ENCODE measurements around the gene MAST4. TPM values are rescaled to one million over a fixed set of nuclear protein-coding genes. Genes with fewer than 3 reads are reported as not detected.
A peak's percentile ranks its signal among the peaks of the same experiment; 100 is the strongest.

The MAST4 gene
- polyA plus RNA-seq, 2 of the 4 experiments (the other 2 are of a cell fraction): 1.2 to 5.8 TPM

DNA sequence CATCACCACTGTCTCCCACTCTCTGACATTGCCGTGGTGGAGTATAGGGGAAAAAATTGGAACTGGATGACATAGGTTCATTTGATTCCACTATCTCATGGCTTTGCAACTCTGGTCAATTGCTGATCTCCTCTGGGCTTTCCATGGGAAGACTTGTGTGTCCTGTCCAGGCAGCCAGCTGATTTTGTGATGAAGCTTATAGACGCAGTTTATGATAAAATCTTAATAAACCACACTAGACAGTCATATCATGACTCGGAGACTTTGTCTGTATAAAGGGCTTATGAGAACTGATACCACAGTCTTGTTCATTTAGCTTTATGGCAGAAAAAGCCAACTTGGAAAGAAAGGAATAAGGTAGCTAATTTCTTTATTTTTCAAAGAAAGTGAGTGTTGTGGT is 296.5 kb downstream of the MAST4 start:
- no peak for FAIRE-seq
- H3K4me2 ChIP-seq: no peak overlapping the region

DNA sequence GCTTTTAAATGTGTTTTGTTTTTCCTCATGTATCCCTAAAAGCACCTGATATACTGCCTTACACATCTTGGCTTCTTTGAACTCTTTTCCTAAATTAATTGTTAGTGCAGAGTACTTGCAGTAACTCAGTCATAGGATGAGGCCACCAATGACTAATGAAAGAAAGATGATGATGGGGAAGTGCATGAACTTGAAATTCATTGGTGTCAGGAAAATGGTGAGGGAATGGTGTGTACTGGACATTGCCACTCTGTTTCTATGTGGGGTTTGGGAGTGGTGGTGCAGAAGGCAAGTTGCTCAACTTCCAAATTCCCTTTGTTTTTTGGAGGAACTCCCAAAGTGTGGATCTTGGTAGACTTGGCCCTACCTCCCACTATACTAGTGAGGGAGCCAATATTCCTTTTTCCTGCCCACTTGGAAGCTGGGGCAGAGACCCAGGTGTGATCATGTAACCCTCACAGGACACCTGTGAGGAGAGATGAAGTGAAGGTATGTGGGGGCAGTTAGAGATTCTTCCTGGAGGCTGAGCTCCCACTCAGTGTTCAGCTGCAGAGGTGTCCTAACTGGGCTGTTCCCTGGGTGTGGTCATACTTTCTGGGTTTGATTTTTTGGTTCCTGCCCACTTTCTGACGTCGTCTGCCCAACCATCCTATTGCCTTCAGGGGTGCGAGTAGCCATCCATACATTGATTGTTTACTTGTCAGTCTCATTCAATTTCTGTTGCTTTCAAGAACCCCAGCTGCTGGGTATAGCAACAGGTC is 298.5 kb downstream of the MAST4 start:
- Histone ChIP-seq H3K4me1 (peaks cover 22% of the 10 kb centered on the region), H3K4me2 (no peak overlapping the region), H3K4me3 (no peak overlapping the region), H3K9me3 (no peaks in the 10 kb centered on the region), H3K27ac (no peak overlapping the region)
- WGBS (ENCODE audit: missing lambda C conversion rate): 97% methylated on average over 3 of the region's 3 CpGs
- ChIA-PET CTCF (interaction anchor here (0.5 to 0.7 kb wide), 2 partner anchors 93 to 128 kb away, joined by 3 to 5 read pairs; no protein-coding TSS in a partner anchor), POLR2A (no interaction called here)
- no peak for ATAC-seq
- DNase-seq (ENCODE audit: low read depth in 1 of 2, low spot score in 1 of 2): no peak
- no peak for FAIRE-seq
- TF ChIP-seq EP300 (IDR thresholded peaks at IDR 0.05) (no peak), CBX8 (IDR thresholded peaks at IDR 0.05) (no peak), JUN (IDR thresholded peaks at IDR 0.05) (no peak), SREBF2 (IDR thresholded peaks at IDR 0.05) (no peak), NR3C1 (IDR thresholded peaks at IDR 0.05) (no peak), MAFK (IDR thresholded peaks at IDR 0.05; ENCODE audit: partially characterized antibody) (no peak), KDM5A (IDR thresholded peaks at IDR 0.05) (no peak), HOXA7 (CRISPR knock-in tag; IDR thresholded peaks at IDR 0.05) (no peak)
- TF ChIP-seq, protein P1, sequence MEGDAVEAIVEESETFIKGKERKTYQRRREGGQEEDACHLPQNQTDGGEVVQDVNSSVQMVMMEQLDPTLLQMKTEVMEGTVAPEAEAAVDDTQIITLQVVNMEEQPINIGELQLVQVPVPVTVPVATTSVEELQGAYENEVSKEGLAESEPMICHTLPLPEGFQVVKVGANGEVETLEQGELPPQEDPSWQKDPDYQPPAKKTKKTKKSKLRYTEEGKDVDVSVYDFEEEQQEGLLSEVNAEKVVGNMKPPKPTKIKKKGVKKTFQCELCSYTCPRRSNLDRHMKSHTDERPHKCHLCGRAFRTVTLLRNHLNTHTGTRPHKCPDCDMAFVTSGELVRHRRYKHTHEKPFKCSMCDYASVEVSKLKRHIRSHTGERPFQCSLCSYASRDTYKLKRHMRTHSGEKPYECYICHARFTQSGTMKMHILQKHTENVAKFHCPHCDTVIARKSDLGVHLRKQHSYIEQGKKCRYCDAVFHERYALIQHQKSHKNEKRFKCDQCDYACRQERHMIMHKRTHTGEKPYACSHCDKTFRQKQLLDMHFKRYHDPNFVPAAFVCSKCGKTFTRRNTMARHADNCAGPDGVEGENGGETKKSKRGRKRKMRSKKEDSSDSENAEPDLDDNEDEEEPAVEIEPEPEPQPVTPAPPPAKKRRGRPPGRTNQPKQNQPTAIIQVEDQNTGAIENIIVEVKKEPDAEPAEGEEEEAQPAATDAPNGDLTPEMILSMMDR (IDR thresholded peaks at IDR 0.05): no peak
- TF ChIP-seq, protein P2, sequence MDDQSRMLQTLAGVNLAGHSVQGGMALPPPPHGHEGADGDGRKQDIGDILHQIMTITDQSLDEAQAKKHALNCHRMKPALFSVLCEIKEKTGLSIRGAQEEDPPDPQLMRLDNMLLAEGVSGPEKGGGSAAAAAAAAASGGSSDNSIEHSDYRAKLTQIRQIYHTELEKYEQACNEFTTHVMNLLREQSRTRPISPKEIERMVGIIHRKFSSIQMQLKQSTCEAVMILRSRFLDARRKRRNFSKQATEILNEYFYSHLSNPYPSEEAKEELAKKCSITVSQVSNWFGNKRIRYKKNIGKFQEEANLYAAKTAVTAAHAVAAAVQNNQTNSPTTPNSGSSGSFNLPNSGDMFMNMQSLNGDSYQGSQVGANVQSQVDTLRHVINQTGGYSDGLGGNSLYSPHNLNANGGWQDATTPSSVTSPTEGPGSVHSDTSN (IDR thresholded peaks at IDR 0.05): no peak
- TF ChIP-seq, protein P3, sequence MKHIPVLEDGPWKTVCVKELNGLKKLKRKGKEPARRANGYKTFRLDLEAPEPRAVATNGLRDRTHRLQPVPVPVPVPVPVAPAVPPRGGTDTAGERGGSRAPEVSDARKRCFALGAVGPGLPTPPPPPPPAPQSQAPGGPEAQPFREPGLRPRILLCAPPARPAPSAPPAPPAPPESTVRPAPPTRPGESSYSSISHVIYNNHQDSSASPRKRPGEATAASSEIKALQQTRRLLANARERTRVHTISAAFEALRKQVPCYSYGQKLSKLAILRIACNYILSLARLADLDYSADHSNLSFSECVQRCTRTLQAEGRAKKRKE (CRISPR knock-in tag; IDR thresholded peaks at IDR 0.05; ENCODE audit: low read depth): no peak
- TF ChIP-seq, protein P4, sequence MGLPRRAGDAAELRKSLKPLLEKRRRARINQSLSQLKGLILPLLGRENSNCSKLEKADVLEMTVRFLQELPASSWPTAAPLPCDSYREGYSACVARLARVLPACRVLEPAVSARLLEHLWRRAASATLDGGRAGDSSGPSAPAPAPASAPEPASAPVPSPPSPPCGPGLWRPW (IDR thresholded peaks at IDR 0.05): no peak
- TF ChIP-seq, protein P5, sequence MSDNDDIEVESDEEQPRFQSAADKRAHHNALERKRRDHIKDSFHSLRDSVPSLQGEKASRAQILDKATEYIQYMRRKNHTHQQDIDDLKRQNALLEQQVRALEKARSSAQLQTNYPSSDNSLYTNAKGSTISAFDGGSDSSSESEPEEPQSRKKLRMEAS (IDR thresholded peaks at IDR 0.05): no peak

More for the DNA sequence above, 296.5 kb downstream of the MAST4 start:
- peak overlapping the region in 1 of 2 experiments; percentile 33; a peak in 2 of 6 replicates for H3K27ac ChIP-seq
- WGBS (ENCODE audit: missing lambda C conversion rate): 89% methylated on average over 3 of the region's 3 CpGs
- peaks cover 22% of the 10 kb centered on the region for H3K4me1 ChIP-seq
- no peak for ATAC-seq
- no peak for DNase-seq (ENCODE audit: low read depth in 1 of 2, low spot score in 1 of 2)
- no peak overlapping the region for H3K4me3 ChIP-seq
- POLR2A ChIA-PET: no interaction called here
- CTCF ChIA-PET: no interaction called here
- TF ChIP-seq KDM5A (IDR thresholded peaks at IDR 0.05): no peak
- no peak for TF ChIP-seq HOXB5 (CRISPR knock-in tag; IDR thresholded peaks at IDR 0.05)
- no peak for TF ChIP-seq MYC (IDR thresholded peaks at IDR 0.05; ENCODE audit: borderline replicate concordance, low read length)
- no peak for TF ChIP-seq GATA3 (IDR thresholded peaks at IDR 0.05; ENCODE audit: borderline replicate concordance)
- no peak for TF ChIP-seq POLR2A (IDR thresholded peaks at IDR 0.05; ENCODE audit: low read length)
- no peak for TF ChIP-seq NPAS2 (CRISPR knock-in tag; IDR thresholded peaks at IDR 0.05; ENCODE audit: borderline replicate concordance)
- no peak for TF ChIP-seq JUN (IDR thresholded peaks at IDR 0.05)
- TF ChIP-seq HEYL (CRISPR knock-in tag; IDR thresholded peaks at IDR 0.05): no peak
- TF ChIP-seq CEBPB (IDR thresholded peaks at IDR 0.05): no peak
- no peak for TF ChIP-seq EP300 (IDR thresholded peaks at IDR 0.05)
- no peak for TF ChIP-seq CBX8 (IDR thresholded peaks at IDR 0.05)
- no peak for TF ChIP-seq CHD4 (IDR thresholded peaks at IDR 0.05; ENCODE audit: borderline replicate concordance)
- no peak for TF ChIP-seq RNF2 (IDR thresholded peaks at IDR 0.05; ENCODE audit: borderline replicate concordance, low read depth)
- TF ChIP-seq TP53 (CRISPR knock-in tag; IDR thresholded peaks at IDR 0.05): no peak
- no peak for TF ChIP-seq KDM1A (IDR thresholded peaks at IDR 0.05; ENCODE audit: low read depth)
- TF ChIP-seq, protein P6, sequence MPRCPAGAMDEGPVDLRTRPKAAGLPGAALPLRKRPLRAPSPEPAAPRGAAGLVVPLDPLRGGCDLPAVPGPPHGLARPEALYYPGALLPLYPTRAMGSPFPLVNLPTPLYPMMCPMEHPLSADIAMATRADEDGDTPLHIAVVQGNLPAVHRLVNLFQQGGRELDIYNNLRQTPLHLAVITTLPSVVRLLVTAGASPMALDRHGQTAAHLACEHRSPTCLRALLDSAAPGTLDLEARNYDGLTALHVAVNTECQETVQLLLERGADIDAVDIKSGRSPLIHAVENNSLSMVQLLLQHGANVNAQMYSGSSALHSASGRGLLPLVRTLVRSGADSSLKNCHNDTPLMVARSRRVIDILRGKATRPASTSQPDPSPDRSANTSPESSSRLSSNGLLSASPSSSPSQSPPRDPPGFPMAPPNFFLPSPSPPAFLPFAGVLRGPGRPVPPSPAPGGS (IDR thresholded peaks at IDR 0.05): no peak
- no peak for TF ChIP-seq EHF (CRISPR knock-in tag; IDR thresholded peaks at IDR 0.05)
- TF ChIP-seq, protein P7, sequence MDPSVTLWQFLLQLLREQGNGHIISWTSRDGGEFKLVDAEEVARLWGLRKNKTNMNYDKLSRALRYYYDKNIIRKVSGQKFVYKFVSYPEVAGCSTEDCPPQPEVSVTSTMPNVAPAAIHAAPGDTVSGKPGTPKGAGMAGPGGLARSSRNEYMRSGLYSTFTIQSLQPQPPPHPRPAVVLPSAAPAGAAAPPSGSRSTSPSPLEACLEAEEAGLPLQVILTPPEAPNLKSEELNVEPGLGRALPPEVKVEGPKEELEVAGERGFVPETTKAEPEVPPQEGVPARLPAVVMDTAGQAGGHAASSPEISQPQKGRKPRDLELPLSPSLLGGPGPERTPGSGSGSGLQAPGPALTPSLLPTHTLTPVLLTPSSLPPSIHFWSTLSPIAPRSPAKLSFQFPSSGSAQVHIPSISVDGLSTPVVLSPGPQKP (IDR thresholded peaks at IDR 0.05; ENCODE audit: low read depth, low read length): no peak
- no peak for TF ChIP-seq TFCP2L1 (CRISPR knock-in tag; IDR thresholded peaks at IDR 0.05)
- H3K9me3 ChIP-seq: no peaks in the 10 kb centered on the region

Data from A549 (cell line).